AG09309 (cell line): Measurements from ENCODE around the gene PLEKHG5.
"Not testable (repeated sequence)": the region's sequence is repeated elsewhere in the genome, so short reads cannot be mapped to it uniquely, and the experiment has no call there.

Experiments used
- DNase-seq: peaks from one replicate; pipeline ENCODE4 v3.0.0-alpha.2; 2010; ENCODE audit warnings: low read depth
- H3K4me3 ChIP-seq: 2 replicates; pipeline ENCODE4 v1.5.1; 2011; ENCODE audit warnings: mild to moderate bottlenecking, low read depth, low read length, moderate library complexity; ENCODE audit not compliant: control insufficient read depth
- CTCF ChIP-seq: IDR thresholded peaks from 2 replicates; pipeline ENCODE4 v1.5.1; 2011; ENCODE audit warnings: mild to moderate bottlenecking, low read depth, low read length, inconsistent platforms; ENCODE audit not compliant: insufficient read depth, control insufficient read depth; ENCODE audit errors: missing control alignments

PLEKHG5 gene

DNA sequence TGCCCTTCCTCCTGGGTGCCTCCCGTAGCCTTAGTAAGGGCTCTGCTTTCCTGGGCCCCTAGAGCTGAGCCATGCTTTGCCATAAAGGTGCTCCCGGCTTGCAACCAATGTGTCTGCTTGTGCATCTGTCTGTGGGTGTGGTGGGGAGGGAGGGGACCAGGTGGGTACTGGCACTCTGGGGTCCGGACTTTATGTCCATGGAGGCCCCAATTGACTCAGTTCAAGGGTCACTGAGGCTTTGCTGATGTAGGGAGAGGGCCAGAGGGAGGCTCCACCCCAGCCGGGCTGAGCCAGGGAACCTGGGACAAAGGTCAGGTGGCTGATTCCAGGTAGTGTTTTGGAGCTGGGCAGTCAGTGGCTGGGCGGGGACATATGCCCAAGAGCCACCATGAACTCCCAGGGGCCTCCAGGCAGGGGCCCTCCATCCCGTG is 40.5 kb downstream of the PLEKHG5 start:
- no peak for TF ChIP-seq CTCF
- H3K4me3 ChIP-seq: no peak overlapping the region
- DNase-seq: no peak

- H3K4me3 ChIP-seq, DNase-seq: not testable (repeated sequence)
Measured at GRCh38 chr1:6450486-6450885, 41.0 kb downstream of the PLEKHG5 start.

DNA sequence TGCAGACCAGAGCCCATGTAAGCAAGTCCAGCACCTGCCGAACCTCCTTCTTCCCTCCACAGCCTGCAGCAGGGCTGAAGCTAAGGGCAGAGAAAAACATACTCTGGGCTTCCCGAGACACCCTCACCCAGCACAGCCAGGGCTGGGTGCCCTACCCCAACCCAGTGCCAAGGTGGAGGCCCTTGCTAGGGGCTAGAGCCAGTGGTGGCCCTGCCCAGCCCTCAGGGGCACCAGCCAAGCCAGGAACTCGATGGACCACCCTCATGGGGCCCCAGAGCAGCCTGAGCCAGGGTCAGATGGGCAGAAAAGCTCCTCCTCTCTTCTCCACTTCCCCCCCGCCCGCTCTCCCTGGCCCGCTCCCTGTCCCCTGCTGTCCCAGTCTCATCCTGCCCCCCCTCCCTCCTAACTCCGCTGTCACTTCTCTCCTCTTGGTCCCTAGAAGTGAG is 41.4 kb downstream of the PLEKHG5 start:
- no peak overlapping the region for H3K4me3 ChIP-seq
- no peak for DNase-seq
- TF ChIP-seq CTCF: no peak

- H3K4me3 ChIP-seq: no peak overlapping the region
- no peak for TF ChIP-seq CTCF
- no peak for DNase-seq
Measured at GRCh38 chr1:6448749-6449631, 42.5 kb downstream of the PLEKHG5 start.

GRCh38 chr1:6447818-6448748 is 43.4 kb downstream of the PLEKHG5 start:
- no peak for DNase-seq
- no peak for TF ChIP-seq CTCF
- no peak overlapping the region for H3K4me3 ChIP-seq

GRCh38 chr1:6447016-6447817 is 44.2 kb downstream of the PLEKHG5 start:
- DNase-seq: no peak
- TF ChIP-seq CTCF: no peak
- H3K4me3 ChIP-seq: no peak overlapping the region

DNA sequence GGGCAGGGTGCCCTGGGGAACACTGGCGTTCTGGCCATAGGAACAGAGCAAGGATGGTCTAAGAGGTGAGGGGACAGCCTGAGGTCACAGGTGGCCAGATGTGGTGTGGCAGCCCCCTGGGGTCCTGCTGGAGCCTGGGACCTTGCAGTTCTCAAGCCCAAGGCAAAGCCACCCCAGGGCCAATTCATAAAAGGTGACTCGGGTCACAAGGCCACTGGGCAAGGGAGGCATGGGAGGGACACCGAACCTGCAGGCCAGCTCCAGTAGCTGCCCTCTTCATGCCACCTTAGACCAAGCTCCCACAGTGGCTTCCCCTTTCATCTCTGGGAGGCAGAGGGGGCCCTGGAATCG is 44.8 kb downstream of the PLEKHG5 start:
- no peak for TF ChIP-seq CTCF
- H3K4me3 ChIP-seq: no peak overlapping the region
- no peak for DNase-seq

- not testable (repeated sequence) for H3K4me3 ChIP-seq, DNase-seq
Measured at GRCh38 chr1:6445929-6446328, 45.5 kb downstream of the PLEKHG5 start.
